A549 (cell line): ENCODE results near the gene C8G. TPM values are rescaled to one million over a fixed set of nuclear protein-coding genes. Genes with fewer than 3 reads are reported as not detected.
A peak's percentile ranks its signal among the peaks of the same experiment; 100 is the strongest.

ENCODE experiments used
- ATOH8 ChIP-seq: fragments of 250-450 bp; sonication (Bioruptor Pico); IDR thresholded peaks from 2 replicates; pipeline ENCODE4 v1.5.0; 2020; ENCODE audit warnings: low read depth, mild to moderate bottlenecking, moderate library complexity
- BCL3 ChIP-seq: fragments of >200 bp; sonication (Bioruptor Twin); formaldehyde crosslinking; IDR thresholded peaks from 3 replicates; pipeline ENCODE4 v1.6.1; 2016
- CBX2 ChIP-seq: fragments of 200-600 bp; sonication (generic); IDR thresholded peaks from 2 replicates; pipeline ENCODE4 v1.6.1; 2016; ENCODE audit warnings: low read depth, mild to moderate bottlenecking, borderline replicate concordance
- CBX8 ChIP-seq: fragments of 200-600 bp; sonication (generic); IDR thresholded peaks from 2 replicates; pipeline ENCODE4 v1.6.1; 2016
- CEBPB ChIP-seq, 2 experiments: fragments of >200 bp in 1 of 2; sonication (Bioruptor Twin) in 1 of 2; formaldehyde crosslinking in 1 of 2; IDR thresholded peaks; 2 replicates each; pipeline ENCODE4 v1.6.1; 2012 to 2016
- EHF ChIP-seq: fragments of 250-450 bp; sonication (Bioruptor Pico); IDR thresholded peaks from 2 replicates; pipeline ENCODE4 v1.5.0; 2020; ENCODE audit warnings: mild to moderate bottlenecking
- EHMT2 ChIP-seq: fragments of 200-600 bp; sonication (generic); IDR thresholded peaks from 2 replicates; pipeline ENCODE4 v1.6.1; 2016; ENCODE audit warnings: antibody characterized with exemption, low read depth, mild to moderate bottlenecking, moderate library complexity
- ELK1 ChIP-seq: fragments of 150-350 bp; IDR thresholded peaks from 2 replicates; pipeline ENCODE4 v1.6.1; 2014; ENCODE audit warnings: low read depth, mild to moderate bottlenecking, low read length
- EP300 ChIP-seq, 2 experiments: fragments of >200 bp; sonication (Bioruptor Twin); formaldehyde crosslinking; IDR thresholded peaks; 2 replicates in 1 of 2; 3 replicates in 1 of 2; pipeline ENCODE4 v1.6.1; 2016 to 2017
- FOSB ChIP-seq: fragments of 250-450 bp; sonication (Bioruptor Pico); IDR thresholded peaks from 2 replicates; pipeline ENCODE4 v1.5.0; 2020; ENCODE audit warnings: mild to moderate bottlenecking, moderate library complexity
- FOSL2 ChIP-seq, 2 experiments: fragments of 450-650 bp in 1 of 2; fragments of >200 bp in 1 of 2; sonication (Bioruptor Twin) in 1 of 2; formaldehyde crosslinking; IDR thresholded peaks; 2 replicates each; pipeline versions ENCODE4 v1.5.0 to v1.6.1; 2016 to 2020; ENCODE audit warnings: mild to moderate bottlenecking in 1 of 2, moderate library complexity in 1 of 2
- GATA3 ChIP-seq: IDR thresholded peaks from 2 replicates; pipeline ENCODE4 v1.6.1; 2012; ENCODE audit warnings: borderline replicate concordance
- HEYL ChIP-seq: fragments of 250-450 bp; sonication (Bioruptor Pico); IDR thresholded peaks from 2 replicates; pipeline ENCODE4 v1.8.0; 2021; ENCODE audit warnings: mild to moderate bottlenecking, moderate library complexity
- HOXA7 ChIP-seq: fragments of 250-450 bp; sonication (Bioruptor Pico); IDR thresholded peaks from 2 replicates; pipeline ENCODE4 v1.5.0; 2020; ENCODE audit warnings: mild to moderate bottlenecking, moderate library complexity
- JUNB ChIP-seq: fragments of >200 bp; sonication (Bioruptor Twin); formaldehyde crosslinking; IDR thresholded peaks from 2 replicates; pipeline ENCODE4 v1.6.1; 2016
- KDM1A ChIP-seq: fragments of 200-600 bp; sonication (generic); IDR thresholded peaks from 2 replicates; pipeline ENCODE4 v1.6.1; 2016; ENCODE audit warnings: low read depth, mild to moderate bottlenecking
- KDM5A ChIP-seq: fragments of 200-600 bp; sonication (generic); IDR thresholded peaks from 2 replicates; pipeline ENCODE4 v1.6.1; 2016; ENCODE audit warnings: antibody characterized with exemption, mild to moderate bottlenecking
- MAFK ChIP-seq: fragments of 450-650 bp; IDR thresholded peaks from 2 replicates; pipeline ENCODE4 v1.6.1; 2014; ENCODE audit not compliant: partially characterized antibody
- MAX ChIP-seq: IDR thresholded peaks from 2 replicates; pipeline ENCODE4 v1.6.1; 2012
- MAZ ChIP-seq: fragments of 150-350 bp; IDR thresholded peaks from 2 replicates; pipeline ENCODE4 v1.6.1; 2014; ENCODE audit warnings: antibody characterized with exemption, low read depth, low read length, borderline replicate concordance
- NPAS2 ChIP-seq: fragments of 250-450 bp; sonication (Bioruptor Pico); IDR thresholded peaks from 2 replicates; pipeline ENCODE4 v1.8.0; 2022; ENCODE audit warnings: mild to moderate bottlenecking, moderate library complexity, borderline replicate concordance
- NR3C1 ChIP-seq: fragments of >200 bp; sonication (Bioruptor Twin); formaldehyde crosslinking; IDR thresholded peaks from 3 replicates; pipeline ENCODE4 v1.6.1; 2017
- POLR2A ChIP-seq: IDR thresholded peaks from 2 replicates; pipeline ENCODE4 v1.6.1; 2012; ENCODE audit warnings: mild to moderate bottlenecking, low read length
- RAD21 ChIP-seq, 2 experiments: fragments of >200 bp in 1 of 2; sonication (Bioruptor Twin) in 1 of 2; formaldehyde crosslinking in 1 of 2; IDR thresholded peaks in 1 of 2; conservative IDR thresholded peaks in 1 of 2; 2 replicates in 1 of 2; 3 replicates in 1 of 2; pipeline ENCODE4 v1.6.1; 2012 to 2018; ENCODE audit warnings: inconsistent platforms in 1 of 2
- RCOR1 ChIP-seq: fragments of 150-350 bp; IDR thresholded peaks from 2 replicates; pipeline ENCODE4 v1.6.1; 2014; ENCODE audit warnings: antibody characterized with exemption, low read length, low read depth
- RFX5 ChIP-seq: fragments of 450-650 bp; IDR thresholded peaks from 2 replicates; pipeline ENCODE4 v1.7.1; 2014; ENCODE audit warnings: antibody characterized with exemption, mild to moderate bottlenecking, moderate library complexity
- TFCP2L1 ChIP-seq: fragments of 250-450 bp; sonication (Bioruptor Pico); IDR thresholded peaks from 2 replicates; pipeline ENCODE4 v1.5.0; 2021; ENCODE audit warnings: mild to moderate bottlenecking
- ZSCAN20 ChIP-seq: fragments of 250-450 bp; sonication (Bioruptor Pico); IDR thresholded peaks from 2 replicates; pipeline ENCODE4 v1.8.0; 2022; ENCODE audit warnings: mild to moderate bottlenecking, moderate library complexity
- polyA plus RNA-seq, 4 experiments: library from polyadenylated mRNA; depleted of rRNA in 3 of 4; stranded (reverse); fragments of >200 nt; fragmentation: RNase III in 1 of 4; extraction: RNeasy Plus Mini Kit Qiagen cat#74134 plus additional on column Dnase treatment in 1 of 4; gene quantifications; 2 replicates in 3 of 4; 3 replicates in 1 of 4; pipeline ENCODE4 v1.2.3, GENCODE V29; 2011 to 2017
- TF ChIP-seq, protein P1 (sequence below): IDR thresholded peaks from 2 replicates; pipeline ENCODE4 v1.6.1; 2012; ENCODE audit warnings: low read depth, borderline replicate concordance
- TF ChIP-seq, protein P2 (sequence below): IDR thresholded peaks from 2 replicates; pipeline ENCODE4 v1.6.1; 2012
- TF ChIP-seq, protein P3 (sequence below): fragments of >200 bp; sonication (Bioruptor Twin); formaldehyde crosslinking; IDR thresholded peaks from 2 replicates; pipeline ENCODE4 v1.6.1; 2016
- TF ChIP-seq, protein P4 (sequence below): fragments of >200 bp; sonication (Bioruptor Twin); formaldehyde crosslinking; IDR thresholded peaks from 3 replicates; pipeline ENCODE4 v1.5.1; 2016

Gene C8G
- polyA plus RNA-seq, 2 of the 4 experiments (the other 2 are of a cell fraction) = 0.45 to 1.3 TPM

DNA sequence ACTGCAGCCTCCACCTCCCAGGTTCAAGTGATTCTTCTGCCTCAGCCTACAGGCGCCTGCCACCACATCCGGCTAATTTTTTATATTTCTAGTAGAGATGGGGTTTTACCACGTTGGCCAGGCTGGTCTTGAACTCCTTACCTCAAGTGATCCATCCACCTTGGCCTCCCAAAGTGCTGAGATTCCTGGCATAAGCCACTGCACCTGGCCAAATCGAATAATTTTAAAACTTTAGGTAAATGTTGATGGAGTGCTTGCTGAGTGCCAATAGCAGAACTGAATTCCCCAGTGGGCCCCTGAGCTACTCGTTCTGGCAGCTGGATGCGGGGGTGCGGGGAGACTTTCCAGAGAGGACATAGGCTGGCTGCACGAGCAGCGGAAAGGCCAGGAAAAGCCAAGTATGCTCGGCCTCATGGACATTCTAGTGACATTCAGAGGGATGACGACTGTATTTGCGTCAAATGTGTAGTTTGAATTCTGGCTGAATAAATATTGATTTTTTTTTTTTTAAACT is 41.9 kb upstream of the C8G start (continued):
- TF ChIP-seq BCL3 (no peak), MAX (peak; percentile 89), HOXA7 (CRISPR knock-in tag) (0 out of 2 replicates have a peak, but pooled peaks have one; percentile 54), RAD21 (conservative IDR thresholded peaks at IDR 0.05 in 1 of 2, IDR thresholded peaks at IDR 0.05 in 1 of 2) (no peak), NR3C1 (no peak), EHMT2 (no peak), ZSCAN20 (CRISPR knock-in tag) (peak; percentile 28; the same call in 1 of the 2 replicates), GATA3 (peak; percentile 77; the same call in 1 of the 2 replicates), KDM5A (no peak), CEBPB (IDR thresholded peaks at IDR 0.05) (no peak), TFCP2L1 (CRISPR knock-in tag) (no peak; the same call in 1 of the 2 replicates), POLR2A (no peak), EHF (CRISPR knock-in tag) (peak; percentile 77), RCOR1 (no peak), KDM1A (no peak), JUNB (no peak), FOSL2 (IDR thresholded peaks at IDR 0.05) (no peak), FOSL2 (CRISPR knock-in tag; IDR thresholded peaks at IDR 0.05) (0 out of 2 replicates have a peak, but pooled peaks have one; percentile 20), RFX5 (no peak), FOSB (peak; percentile 65; the same call in 1 of the 2 replicates), ATOH8 (CRISPR knock-in tag) (peak; percentile 71; the same call in 1 of the 2 replicates), HEYL (no peak), CBX8 (no peak), MAZ (no peak), ELK1 (no peak), CBX2 (no peak), NPAS2 (CRISPR knock-in tag) (no peak), MAFK (no peak), EP300 (IDR thresholded peaks at IDR 0.05) (peak; percentile 59 to 79; a peak in 2 of 5 replicates)
- TF ChIP-seq, protein P1, sequence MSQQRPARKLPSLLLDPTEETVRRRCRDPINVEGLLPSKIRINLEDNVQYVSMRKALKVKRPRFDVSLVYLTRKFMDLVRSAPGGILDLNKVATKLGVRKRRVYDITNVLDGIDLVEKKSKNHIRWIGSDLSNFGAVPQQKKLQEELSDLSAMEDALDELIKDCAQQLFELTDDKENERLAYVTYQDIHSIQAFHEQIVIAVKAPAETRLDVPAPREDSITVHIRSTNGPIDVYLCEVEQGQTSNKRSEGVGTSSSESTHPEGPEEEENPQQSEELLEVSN = no peak
- TF ChIP-seq, protein P2, sequence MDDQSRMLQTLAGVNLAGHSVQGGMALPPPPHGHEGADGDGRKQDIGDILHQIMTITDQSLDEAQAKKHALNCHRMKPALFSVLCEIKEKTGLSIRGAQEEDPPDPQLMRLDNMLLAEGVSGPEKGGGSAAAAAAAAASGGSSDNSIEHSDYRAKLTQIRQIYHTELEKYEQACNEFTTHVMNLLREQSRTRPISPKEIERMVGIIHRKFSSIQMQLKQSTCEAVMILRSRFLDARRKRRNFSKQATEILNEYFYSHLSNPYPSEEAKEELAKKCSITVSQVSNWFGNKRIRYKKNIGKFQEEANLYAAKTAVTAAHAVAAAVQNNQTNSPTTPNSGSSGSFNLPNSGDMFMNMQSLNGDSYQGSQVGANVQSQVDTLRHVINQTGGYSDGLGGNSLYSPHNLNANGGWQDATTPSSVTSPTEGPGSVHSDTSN = no peak
- TF ChIP-seq, protein P3, sequence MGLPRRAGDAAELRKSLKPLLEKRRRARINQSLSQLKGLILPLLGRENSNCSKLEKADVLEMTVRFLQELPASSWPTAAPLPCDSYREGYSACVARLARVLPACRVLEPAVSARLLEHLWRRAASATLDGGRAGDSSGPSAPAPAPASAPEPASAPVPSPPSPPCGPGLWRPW = no peak
- TF ChIP-seq, protein P4, sequence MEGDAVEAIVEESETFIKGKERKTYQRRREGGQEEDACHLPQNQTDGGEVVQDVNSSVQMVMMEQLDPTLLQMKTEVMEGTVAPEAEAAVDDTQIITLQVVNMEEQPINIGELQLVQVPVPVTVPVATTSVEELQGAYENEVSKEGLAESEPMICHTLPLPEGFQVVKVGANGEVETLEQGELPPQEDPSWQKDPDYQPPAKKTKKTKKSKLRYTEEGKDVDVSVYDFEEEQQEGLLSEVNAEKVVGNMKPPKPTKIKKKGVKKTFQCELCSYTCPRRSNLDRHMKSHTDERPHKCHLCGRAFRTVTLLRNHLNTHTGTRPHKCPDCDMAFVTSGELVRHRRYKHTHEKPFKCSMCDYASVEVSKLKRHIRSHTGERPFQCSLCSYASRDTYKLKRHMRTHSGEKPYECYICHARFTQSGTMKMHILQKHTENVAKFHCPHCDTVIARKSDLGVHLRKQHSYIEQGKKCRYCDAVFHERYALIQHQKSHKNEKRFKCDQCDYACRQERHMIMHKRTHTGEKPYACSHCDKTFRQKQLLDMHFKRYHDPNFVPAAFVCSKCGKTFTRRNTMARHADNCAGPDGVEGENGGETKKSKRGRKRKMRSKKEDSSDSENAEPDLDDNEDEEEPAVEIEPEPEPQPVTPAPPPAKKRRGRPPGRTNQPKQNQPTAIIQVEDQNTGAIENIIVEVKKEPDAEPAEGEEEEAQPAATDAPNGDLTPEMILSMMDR = no peak
